ENCODE measurements around the gene RPS5.
A peak's percentile ranks its signal among the peaks of the same experiment; 100 is the strongest.
"Not testable (repeated sequence)": the region's sequence is repeated elsewhere in the genome, so short reads cannot be mapped to it uniquely, and the experiment has no call there.

The RPS5 gene

GRCh38 chr19:58400916-58401839 lies 14.1 kb downstream of the RPS5 start:
- Histone ChIP-seq H3K4me3 (ENCODE audit: low read length in 2 of 2) (peak overlapping the region; percentile 83 to 95), H4K91ac (ENCODE audit: low read depth, low read length, poor library complexity) (no peak overlapping the region), H3K9me3 (replicated peaks in 1 of 2; ENCODE audit: control insufficient read depth in 2 of 2, insufficient read depth in 1 of 2, low read depth in 1 of 2, low read length in 2 of 2) (peaks cover 2 to 19% of the 10 kb centered on the region in 2 donors), H2AFZ (ENCODE audit: low read length) (peak overlapping the region; percentile 87), H2BK15ac (ENCODE audit: low read length) (peak overlapping the region; percentile 95), H3K36me3 (replicated peaks in 1 of 2; ENCODE audit: control insufficient read depth in 2 of 2, insufficient read depth in 2 of 2, low read length in 2 of 2) (peaks cover 1 to 13% of the 10 kb centered on the region in 2 donors), H2BK12ac (ENCODE audit: low read length) (peak overlapping the region; percentile 100), H3K14ac (ENCODE audit: low read length) (peak overlapping the region; percentile 82), H2BK5ac (ENCODE audit: low read length) (peak overlapping the region; percentile 78), H3K23ac (ENCODE audit: low read depth, low read length, poor library complexity) (peak overlapping the region; percentile 92), H3K4ac (ENCODE audit: low read length) (peak overlapping the region; percentile 38), H2AK5ac (ENCODE audit: low read depth, low read length) (peak overlapping the region; percentile 100), H4K8ac (ENCODE audit: low read depth, low read length) (no peak overlapping the region), H3K9ac (ENCODE audit: low read depth, low read length, poor library complexity) (peak overlapping the region; percentile 91), H3K27ac (replicated peaks; ENCODE audit: low read length) (peak overlapping the region; percentile 87), H3K18ac (ENCODE audit: low read length) (peak overlapping the region; percentile 98), H3K27me3 (ENCODE audit: control insufficient read depth in 3 of 3, insufficient read depth in 3 of 3, low read depth in 1 of 3, low read length in 3 of 3) (peaks cover 0 to 14% (median 5%) of the 10 kb centered on the region in 3 experiments), H3K4me1 (ENCODE audit: control insufficient read depth in 2 of 2, insufficient read depth in 1 of 2, low read depth in 1 of 2, low read length in 2 of 2) (peaks cover 7 to 13% of the 10 kb centered on the region in 2 donors), H2BK120ac (ENCODE audit: low read depth, low read length) (no peak overlapping the region), H3K79me1 (ENCODE audit: low read depth, low read length) (peaks cover 8% of the 10 kb centered on the region), H3K4me2 (ENCODE audit: insufficient read depth, low read length, poor library complexity, severe bottlenecking) (peak overlapping the region; percentile 67)
- no CpG with 5 or more reads among the region's 80 CpGs for WGBS, 2 donors (ENCODE audit: extremely low coverage in 2 of 2, insufficient read length in 2 of 2, insufficient replicate concordance in 1 of 2)
- peak; percentile 99 for DNase-seq (ENCODE audit: low spot score)

- Histone ChIP-seq H3K79me1 (ENCODE audit: low read depth, low read length) (peaks cover 8% of the 10 kb centered on the region), H2BK12ac (ENCODE audit: low read length) (no peak overlapping the region), H3K4me2 (ENCODE audit: insufficient read depth, low read length, poor library complexity, severe bottlenecking) (peak overlapping the region; percentile 67), H3K36me3 (replicated peaks in 1 of 2; ENCODE audit: control insufficient read depth in 2 of 2, insufficient read depth in 2 of 2, low read length in 2 of 2) (peaks cover 1 to 13% of the 10 kb centered on the region in 2 donors), H3K9ac (ENCODE audit: low read depth, low read length, poor library complexity) (peak overlapping the region; percentile 24), H4K8ac (ENCODE audit: low read depth, low read length) (no peak overlapping the region), H3K4me1 (ENCODE audit: control insufficient read depth in 2 of 2, insufficient read depth in 1 of 2, low read depth in 1 of 2, low read length in 2 of 2) (peaks cover 7 to 13% of the 10 kb centered on the region in 2 donors), H4K91ac (ENCODE audit: low read depth, low read length, poor library complexity) (no peak overlapping the region), H2BK120ac (ENCODE audit: low read depth, low read length) (no peak overlapping the region), H3K27me3 (ENCODE audit: control insufficient read depth in 3 of 3, insufficient read depth in 3 of 3, low read depth in 1 of 3, low read length in 3 of 3) (peaks cover 0 to 6% (median 2%) of the 10 kb centered on the region in 3 experiments), H2AK5ac (ENCODE audit: low read depth, low read length) (peak overlapping the region; percentile 89), H3K27ac (replicated peaks; ENCODE audit: low read length) (no peak overlapping the region), H2AFZ (ENCODE audit: low read length) (peak overlapping the region; percentile 87), H2BK15ac (ENCODE audit: low read length) (peak overlapping the region; percentile 55), H3K4ac (ENCODE audit: low read length) (no peak overlapping the region), H3K9me3 (replicated peaks in 1 of 2; ENCODE audit: control insufficient read depth in 2 of 2, insufficient read depth in 1 of 2, low read depth in 1 of 2, low read length in 2 of 2) (peaks cover 2 to 19% of the 10 kb centered on the region in 2 donors), H3K18ac (ENCODE audit: low read length) (peak overlapping the region; percentile 71), H3K23ac (ENCODE audit: low read depth, low read length, poor library complexity) (no peak overlapping the region), H2BK5ac (ENCODE audit: low read length) (no peak overlapping the region), H3K4me3 (ENCODE audit: low read length in 2 of 2) (peak overlapping the region; percentile 83 to 95), H3K14ac (ENCODE audit: low read length) (no peak overlapping the region)
- no peak for DNase-seq (ENCODE audit: low spot score)
- WGBS, 2 donors (ENCODE audit: extremely low coverage in 2 of 2, insufficient read length in 2 of 2, insufficient replicate concordance in 1 of 2) = no CpG with 5 or more reads among the region's 23 CpGs
These were observed 14.9 kb downstream of the RPS5 start for GRCh38 chr19:58401840-58402421.

- H2AFZ ChIP-seq (ENCODE audit: low read length); H4K8ac ChIP-seq (ENCODE audit: low read depth, low read length); H3K4me2 ChIP-seq (ENCODE audit: insufficient read depth, low read length, poor library complexity, severe bottlenecking); H2BK120ac ChIP-seq (ENCODE audit: low read depth, low read length); H4K91ac ChIP-seq (ENCODE audit: low read depth, low read length, poor library complexity); H2BK12ac ChIP-seq (ENCODE audit: low read length); H2AK5ac ChIP-seq (ENCODE audit: low read depth, low read length); H3K27me3 ChIP-seq (ENCODE audit: control insufficient read depth in 3 of 3, insufficient read depth in 3 of 3, low read depth in 1 of 3, low read length in 3 of 3); H3K36me3 ChIP-seq (replicated peaks in 1 of 2; ENCODE audit: control insufficient read depth in 2 of 2, insufficient read depth in 2 of 2, low read length in 2 of 2); DNase-seq (ENCODE audit: low spot score); H3K18ac ChIP-seq (ENCODE audit: low read length); H3K27ac ChIP-seq (replicated peaks; ENCODE audit: low read length); H3K9ac ChIP-seq (ENCODE audit: low read depth, low read length, poor library complexity); H2BK15ac ChIP-seq (ENCODE audit: low read length); H3K14ac ChIP-seq (ENCODE audit: low read length); H2BK5ac ChIP-seq (ENCODE audit: low read length); H3K4ac ChIP-seq (ENCODE audit: low read length); H3K23ac ChIP-seq (ENCODE audit: low read depth, low read length, poor library complexity); H3K4me3 ChIP-seq (ENCODE audit: low read length in 2 of 2): not testable (repeated sequence)
- peaks cover 14% of the 10 kb centered on the region for H3K79me1 ChIP-seq (ENCODE audit: low read depth, low read length)
- WGBS, 2 donors (ENCODE audit: extremely low coverage in 2 of 2, insufficient read length in 2 of 2, insufficient replicate concordance in 1 of 2) = no CpG with 5 or more reads among the region's 5 CpGs
- H3K4me1 ChIP-seq (ENCODE audit: control insufficient read depth in 2 of 2, insufficient read depth in 1 of 2, low read depth in 1 of 2, low read length in 2 of 2) = peaks cover 15 to 20% of the 10 kb centered on the region in 2 donors
- peaks cover 2 to 19% of the 10 kb centered on the region in 2 donors for H3K9me3 ChIP-seq (replicated peaks in 1 of 2; ENCODE audit: control insufficient read depth in 2 of 2, insufficient read depth in 1 of 2, low read depth in 1 of 2, low read length in 2 of 2)
These were observed 16.9 kb downstream of the RPS5 start for GRCh38 chr19:58403920-58404478.

Data from neuronal stem cell (in vitro differentiated cells).